Left renal cortex interstitium (tissue), 4 donors: ENCODE measurements around the gene PAFAH2. TPM values are rescaled to one million over a fixed set of nuclear protein-coding genes. Genes with fewer than 3 reads are reported as not detected.
"Not testable (repeated sequence)": the region's sequence is repeated elsewhere in the genome, so short reads cannot be mapped to it uniquely, and the experiment has no call there.

ENCODE experiments used
- DNase-seq, 4 donors: peaks; one replicate each; pipeline ENCODE4 v3.0.0-alpha.2; 2013; ENCODE audit warnings: low read depth in 4 of 4, low spot score in 2 of 4, missing footprints in 1 of 4
- polyA plus RNA-seq, 4 donors: library from polyadenylated mRNA; unstranded; fragments of 120-200 nt; gene quantifications; one replicate each; pipeline ENCODE4 v1.2.1, GENCODE V29; 2013; ENCODE audit not compliant: insufficient read length in 4 of 4

PAFAH2 gene
- polyA plus RNA-seq, 4 donors, result 14.1 to 23.4 (median 18.7) TPM

DNA sequence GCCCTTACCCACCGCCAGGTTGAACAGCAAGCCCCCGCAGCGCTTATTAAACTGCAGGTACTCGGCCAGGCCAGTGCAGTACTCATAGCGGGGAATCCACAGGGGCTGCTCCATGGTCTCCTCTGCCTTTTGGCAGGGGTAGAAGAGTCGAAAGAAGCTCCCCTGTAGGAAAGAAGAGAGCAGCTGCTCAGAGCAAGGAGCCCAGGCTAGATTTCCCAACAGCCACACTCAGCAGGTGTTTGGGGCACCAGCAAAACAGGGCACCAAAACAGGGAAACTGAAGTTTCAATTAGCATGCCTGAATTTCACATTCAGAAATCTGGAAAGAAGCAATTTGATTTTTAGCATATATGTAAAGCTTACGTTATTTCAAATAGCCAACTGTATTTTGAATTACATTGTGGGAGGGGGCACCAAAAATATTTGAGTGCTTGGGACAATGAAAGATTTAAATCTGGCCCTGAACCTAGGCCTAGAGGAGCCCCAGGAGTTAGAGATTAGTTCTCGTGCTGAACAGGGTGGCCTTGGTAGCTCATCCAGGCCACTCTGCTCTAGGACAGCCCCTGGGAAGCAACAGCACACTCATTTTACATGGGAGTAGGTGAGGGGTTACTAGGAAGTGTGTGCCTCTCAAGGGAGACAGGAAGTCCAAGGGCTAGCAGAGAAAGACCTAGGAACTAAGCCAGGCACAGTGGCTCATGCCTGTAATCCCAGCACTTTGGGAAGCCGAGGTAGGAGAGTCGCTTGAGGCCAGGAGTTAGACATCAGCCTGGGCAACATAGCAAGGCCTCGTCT, 8.2 kb downstream of the PAFAH2 start:
- no peak for DNase-seq

DNA sequence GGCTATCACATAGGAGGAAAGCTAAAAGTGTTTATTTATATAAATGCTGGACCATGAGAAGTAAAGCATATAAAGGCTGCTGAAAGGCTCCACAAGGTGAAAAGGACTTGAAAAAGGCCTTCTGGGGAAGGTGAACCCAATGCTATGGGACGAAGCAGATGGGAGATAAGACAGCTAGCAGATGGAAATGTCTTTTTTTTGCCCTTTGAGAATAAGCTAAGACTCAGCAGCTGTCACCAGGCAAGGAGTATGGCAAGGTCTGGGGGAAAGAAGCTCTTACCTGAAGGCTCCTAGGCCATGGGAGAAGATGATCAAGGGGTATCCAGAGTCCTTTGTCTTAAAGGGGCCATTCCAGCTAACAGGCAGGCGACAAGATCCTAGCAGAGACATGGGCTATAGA, 9.9 kb downstream of the PAFAH2 start:
- DNase-seq, result no peak

DNA sequence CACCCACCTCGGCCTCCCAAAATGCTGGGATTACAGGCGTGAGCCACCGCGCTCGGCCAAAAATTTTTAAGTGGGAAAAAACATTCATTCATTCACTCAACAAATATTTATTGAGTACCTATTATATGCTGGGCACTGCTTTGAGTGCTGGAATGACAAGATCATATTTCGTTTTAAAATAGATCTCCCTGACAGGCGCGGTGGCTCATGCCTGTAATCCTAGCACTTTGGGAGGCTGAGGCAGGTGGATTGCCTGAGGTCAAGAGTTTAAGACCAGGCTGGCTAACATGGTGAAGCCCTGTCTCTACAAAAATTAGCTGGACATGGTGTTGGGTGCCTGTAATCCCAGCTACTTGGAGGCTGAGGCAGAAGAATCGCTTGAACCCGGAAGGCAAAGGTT, 11.1 kb downstream of the PAFAH2 start:
- DNase-seq, result not testable (repeated sequence)

DNA sequence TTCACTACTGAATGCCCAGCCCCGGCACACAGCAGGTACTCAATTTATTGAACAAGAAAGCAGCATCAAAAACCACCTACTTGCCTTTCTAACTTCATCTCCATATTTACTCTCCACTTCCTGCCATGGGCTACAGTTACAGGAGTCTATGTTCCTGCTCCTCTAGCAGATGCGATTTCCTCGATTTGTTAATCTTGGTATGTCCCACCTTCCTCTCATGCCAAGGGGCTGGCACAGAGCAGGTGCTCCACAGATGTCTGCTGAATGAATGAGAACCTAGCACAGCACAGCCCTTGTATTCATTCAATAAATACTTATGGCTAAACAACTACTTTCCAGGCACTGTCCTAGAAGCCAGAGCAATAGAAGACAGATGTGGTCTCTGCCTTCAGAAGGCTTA, 12.2 kb downstream of the PAFAH2 start:
- no peak for DNase-seq

DNA sequence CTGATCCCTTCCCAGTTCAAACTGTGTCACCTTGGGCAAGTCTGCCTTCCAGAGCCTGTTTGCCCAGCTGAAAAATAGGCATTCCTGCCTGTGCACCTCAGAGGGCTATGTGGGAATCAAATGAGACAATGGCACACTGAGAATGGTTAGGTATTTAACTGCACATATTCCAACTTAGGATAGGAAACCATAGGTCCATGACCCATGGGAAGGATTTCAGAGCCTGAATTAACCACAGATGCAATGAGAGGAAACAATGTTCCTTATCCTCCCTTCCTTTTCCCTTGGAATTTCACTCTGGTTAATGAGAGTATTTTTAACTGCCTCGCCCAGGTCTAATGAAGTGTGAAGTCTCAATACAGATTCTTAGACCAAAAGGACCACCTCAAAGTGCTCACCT, 12.7 kb downstream of the PAFAH2 start:
- DNase-seq, result no peak

DNA sequence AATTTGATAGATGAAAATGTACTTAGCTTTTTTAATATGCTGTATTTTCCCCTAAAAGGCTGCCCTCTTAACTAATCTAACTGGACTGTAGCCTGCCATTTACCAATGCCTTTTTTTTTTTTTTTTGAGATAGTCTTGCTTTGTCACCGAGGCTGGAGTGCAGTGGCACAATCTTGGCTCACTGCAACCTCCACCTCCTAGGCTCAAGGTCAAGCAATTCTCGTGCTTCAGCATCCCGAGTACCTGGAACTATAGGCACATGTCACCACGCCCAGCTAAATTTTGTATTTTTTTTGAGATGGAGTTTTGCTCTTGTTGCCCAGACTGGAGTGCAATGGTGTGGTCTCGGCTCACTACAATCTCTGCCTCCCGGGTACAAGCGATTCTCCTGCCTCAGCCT, 18.7 kb downstream of the PAFAH2 start:
- DNase-seq, result no peak

DNA sequence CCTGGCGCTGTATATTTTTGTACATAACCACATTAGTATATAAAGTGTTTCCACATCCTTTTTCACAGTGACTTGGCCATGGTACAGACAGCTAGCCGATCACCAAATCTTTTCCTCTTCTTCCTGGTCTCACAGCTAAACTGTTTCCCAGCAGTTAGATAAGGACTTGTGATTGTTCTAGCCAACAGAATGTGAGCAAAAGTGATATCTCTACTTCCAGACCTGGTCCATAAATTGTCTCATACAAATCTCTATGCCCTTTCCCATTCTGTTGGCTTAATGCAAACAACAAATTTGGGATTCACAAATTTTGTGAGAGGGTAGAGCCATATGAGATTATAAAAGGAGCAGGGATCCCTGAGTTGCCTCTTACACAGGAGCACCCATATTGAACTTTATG, 19.5 kb downstream of the PAFAH2 start:
- no peak for DNase-seq

DNA sequence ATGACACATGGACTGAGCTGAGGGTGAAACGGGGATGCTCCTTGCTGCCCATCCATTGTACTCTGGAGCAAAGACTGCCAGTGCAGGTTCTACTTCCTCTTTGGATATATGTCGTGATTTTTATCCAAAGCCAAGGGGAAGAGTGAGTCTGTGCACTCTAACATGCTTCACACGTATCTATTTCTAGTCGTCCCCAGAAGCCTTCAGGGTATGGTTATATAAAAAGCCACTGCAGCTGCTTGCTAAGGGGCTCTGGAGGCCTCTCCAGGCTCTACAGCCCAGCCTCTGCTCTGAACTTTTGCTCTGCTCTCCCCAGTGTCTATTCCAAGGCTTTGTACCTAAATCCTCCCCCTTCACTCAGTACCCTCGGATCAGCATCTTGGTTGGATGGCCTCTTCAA, 20.1 kb downstream of the PAFAH2 start:
- DNase-seq, result no peak

DNA sequence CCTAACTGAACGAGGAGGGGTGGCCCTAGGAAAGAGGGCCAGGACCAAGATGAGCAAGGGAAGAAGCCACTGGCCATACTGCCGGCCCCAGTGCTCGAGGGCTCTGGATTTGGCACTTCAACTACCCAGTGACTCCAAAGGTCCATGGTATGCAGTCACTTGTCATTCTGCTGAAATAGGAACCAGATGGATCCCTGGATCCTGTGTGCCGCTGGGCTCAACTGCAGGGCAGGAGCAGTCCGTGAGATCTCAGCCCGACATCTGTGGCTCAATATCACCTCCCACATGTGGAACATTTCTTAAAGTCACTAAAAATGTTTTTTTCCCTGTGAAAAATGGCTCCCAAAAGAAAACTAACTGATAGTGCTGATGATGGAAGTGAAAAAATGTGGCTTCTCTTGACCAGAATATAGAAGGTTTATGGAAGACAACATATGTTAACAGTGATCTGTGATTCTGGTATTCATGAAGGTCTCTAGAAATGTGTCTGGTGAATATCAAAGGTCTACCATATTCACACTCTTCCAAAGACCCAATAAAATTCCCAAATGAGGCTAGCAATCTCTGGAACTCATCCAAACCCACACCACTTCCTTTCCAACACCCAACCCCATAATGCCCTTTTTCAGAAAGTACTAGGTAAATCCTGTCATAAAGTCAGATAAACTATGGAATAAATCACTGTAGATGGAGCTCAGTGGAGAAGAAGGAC, 24.1 kb downstream of the PAFAH2 start:
- no peak for DNase-seq

DNA sequence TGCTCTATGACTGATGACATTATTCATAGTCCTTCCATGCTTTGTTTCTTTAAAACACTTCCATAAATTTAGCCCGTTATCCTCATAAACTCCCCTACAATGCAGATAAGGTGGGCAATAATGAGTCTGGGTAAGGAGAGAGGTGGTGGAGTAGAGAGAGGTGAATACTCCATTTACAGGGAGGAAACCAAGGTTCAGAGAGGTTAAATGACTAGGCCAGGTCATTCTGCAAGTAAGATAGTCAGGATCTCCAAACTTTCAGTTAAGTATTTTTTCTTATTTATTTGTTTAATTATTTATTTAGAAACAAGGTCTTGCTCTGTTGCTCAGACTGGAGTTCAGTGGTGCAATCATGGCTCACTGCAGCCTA, 26.1 kb downstream of the PAFAH2 start:
- no peak for DNase-seq

DNA sequence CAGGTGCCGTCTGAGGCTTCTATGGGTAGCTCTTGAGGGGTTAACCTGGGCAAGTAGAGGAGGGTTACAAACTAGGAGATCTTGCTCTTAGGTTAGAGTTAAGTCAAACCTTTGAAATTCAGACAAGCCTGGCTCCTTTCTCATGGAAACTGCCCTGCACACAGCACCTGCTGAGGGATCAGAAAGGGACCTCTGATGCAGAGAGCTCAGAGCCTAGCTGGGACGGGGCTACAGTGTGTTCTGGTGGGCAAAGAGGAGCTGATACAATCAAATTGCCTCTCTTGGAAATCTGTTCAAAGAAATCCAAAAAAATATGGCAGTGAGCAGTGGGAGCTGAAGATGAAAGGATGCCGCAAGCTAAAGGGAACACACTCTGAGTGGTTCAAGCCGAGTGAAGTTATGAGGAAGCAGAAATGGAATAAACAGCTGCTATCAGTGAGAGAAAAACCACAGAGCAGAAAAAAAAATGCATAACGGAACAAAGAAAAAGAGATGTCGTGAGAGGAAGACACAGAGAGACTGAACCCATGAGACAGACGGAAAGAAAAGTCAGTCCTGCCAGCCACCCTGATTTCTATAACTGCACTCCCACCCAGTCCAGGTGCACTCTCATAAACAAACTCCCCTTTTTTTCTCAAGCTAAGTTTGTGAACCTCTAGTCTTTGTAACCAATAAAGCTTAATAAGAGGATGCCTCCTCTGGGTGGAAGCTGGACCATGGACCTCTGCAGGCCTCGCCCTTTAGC, 26.6 kb downstream of the PAFAH2 start:
- DNase-seq, result no peak

DNA sequence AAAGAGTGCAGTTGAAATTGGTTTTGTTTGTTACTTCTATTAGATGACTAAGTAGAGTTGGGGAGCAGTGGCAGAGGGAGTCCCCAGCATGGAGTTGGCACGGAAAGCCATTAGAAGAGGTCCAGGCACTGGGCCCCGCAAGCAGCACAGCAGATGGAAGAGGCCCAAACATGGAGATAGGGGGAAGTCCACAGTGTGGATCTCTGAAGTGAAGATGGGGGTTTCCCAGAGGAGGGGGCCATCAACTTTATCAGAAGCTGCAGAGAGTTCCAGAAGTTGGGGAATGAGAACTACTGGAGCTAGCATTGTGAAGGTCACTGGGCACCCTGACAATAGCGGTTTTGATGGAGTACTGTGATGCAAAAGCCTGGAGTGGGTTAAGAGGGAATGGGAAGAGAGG, 30.6 kb downstream of the PAFAH2 start:
- no peak for DNase-seq

DNA sequence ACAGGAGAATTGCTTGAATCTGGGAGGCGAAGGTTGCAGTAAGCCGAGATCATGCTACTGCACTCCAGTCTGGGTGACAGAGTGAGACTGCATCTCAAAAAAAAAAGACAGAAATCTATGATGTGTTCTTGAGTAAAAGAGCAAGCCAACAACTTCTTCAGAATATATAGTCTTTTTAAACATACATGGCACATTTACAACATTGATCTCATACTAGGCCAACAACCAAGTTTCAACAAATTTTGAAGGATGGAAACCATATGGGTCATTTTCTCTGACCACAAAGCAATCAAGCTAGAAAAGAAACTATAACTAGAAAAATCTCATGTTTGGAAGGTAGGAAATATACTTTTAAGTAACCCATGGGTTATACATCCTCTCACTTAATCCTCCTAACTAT, 38.3 kb downstream of the PAFAH2 start:
- DNase-seq, result no peak

DNA sequence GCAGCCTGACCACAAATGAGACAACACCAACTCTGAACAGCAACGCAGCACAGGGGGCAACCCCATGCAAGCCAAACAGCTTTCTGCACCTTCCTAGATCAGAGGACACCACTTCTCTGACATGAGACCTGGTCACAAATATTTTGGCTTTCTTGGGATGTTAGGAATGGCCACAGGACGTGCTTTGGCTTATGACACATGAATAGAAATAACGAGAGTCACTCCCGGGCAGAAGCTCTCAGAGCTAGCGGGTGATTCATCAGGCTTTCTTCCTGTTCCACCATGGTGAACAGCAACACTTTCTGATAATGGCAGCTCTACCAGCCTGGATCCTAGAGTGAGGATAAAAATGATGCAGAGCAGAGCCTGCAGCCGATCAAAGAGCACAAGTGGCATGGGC, 39.4 kb downstream of the PAFAH2 start:
- DNase-seq, result no peak

DNA sequence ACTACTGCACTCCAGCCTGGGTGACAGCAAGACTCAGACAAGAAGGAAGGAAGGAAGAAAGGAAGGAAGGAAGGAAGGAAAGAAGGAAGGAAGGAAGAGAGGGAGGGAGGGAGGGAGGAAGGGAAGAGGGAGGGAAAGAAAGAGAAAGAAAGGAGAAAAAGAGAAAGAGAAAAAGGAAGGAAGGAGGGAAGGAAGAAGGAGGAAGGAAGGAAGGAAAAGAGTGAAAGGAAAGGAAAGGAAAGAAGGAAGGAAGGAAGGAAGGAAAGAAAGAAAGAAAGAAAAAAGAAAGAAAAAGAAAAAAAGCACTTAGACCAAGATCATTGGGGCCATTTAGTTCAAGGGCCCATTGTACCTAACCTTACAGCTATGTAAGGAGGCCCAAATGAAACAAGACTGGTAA, 42.3 kb downstream of the PAFAH2 start:
- DNase-seq, result no peak

DNA sequence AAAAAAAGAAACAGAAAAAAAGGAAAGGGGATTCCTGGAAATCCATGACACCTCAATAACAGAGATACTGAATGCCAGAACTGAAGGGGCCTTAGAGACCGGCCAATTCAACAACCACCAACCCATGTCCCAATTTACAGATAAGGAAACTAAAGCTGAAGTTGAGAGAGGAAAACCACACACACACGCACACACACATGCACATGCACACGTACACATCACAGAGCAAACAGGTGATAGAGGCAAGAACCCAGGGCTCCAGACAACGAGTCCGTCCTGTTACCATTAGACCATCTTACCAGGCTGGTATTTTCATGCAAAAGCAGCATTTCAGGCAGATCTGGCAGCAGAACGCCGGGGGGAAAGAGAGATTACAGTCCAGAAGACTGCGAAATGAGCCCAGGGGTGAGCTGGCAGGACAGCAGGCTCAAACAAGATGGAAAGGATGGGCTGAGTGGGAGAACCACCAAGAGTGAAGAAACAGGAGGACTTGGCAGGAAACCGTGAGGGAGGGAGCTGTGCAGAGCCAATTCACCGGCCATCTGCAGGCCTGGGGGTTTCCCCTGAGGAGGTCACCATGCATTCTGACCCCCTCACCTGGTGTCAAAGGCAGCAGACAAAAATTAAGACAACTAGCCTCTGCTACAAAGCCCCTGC, 43.5 kb downstream of the PAFAH2 start:
- DNase-seq, result no peak

DNA sequence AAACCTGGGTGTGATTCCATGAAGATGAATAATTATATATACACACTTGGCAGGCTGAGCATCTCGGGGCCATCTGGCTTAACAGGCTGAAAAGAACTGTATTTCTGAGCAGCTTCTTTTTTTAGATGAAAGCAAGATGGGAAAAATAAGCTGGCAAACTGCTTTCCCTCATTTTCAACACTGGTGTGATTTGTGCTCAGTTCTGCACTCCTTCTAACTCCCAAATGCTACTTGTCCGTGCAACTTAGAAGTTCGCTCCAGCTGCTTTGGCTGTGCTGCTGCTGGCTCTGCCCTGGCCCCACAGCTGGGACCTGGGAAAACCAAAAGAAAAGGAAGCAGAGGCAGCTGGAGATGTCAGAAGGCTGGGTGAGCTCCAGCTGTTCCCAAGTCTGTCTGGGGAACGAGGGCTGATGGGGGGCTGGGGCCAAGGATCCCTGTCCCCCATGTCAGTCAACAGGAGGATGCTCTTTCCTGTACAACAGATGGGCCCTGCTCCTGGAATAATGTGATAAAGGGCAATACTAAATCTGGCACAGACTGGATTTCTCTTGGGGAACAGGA, 44.9 kb downstream of the PAFAH2 start:
- peak; percentile 13 to 71 (median 51) for DNase-seq

DNA sequence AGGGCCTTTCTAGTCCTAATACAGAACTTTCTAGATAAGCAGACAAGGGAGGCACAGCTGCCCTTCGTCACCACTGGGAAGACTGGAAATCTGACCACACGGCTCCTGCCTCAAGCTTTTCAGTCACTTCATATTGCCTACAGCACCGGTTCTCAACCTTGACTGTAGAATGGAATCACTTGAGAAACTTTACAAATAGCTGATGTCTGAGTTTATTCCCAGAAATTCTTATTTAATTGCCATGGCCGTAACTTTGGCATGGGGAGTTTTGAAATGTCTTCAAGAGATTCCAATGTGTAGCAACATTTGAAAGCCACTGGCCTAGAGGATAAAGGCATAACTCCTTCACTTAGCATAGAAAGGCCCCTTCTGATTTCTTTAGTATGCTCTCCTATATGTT, 49.2 kb downstream of the PAFAH2 start:
- no peak for DNase-seq

DNA sequence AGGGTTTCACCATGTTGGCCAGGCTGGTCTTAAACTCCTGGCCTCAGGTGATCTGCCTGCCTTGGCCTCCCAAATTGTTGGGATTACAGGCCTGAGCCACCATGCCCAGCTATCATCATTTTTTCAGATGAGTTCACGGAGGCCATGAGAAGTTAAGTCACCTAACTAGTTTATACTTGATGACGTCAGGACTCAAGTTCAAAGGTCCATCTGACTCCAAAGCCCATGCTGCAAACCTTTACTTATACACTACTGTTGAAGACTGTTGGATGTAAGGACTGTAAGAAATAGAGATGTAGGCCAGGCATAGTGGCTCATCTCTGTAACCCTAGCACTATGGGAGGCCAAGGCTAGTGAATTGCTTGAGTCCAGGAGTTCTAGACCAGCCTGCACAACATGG, 50.8 kb downstream of the PAFAH2 start:
- no peak for DNase-seq

DNA sequence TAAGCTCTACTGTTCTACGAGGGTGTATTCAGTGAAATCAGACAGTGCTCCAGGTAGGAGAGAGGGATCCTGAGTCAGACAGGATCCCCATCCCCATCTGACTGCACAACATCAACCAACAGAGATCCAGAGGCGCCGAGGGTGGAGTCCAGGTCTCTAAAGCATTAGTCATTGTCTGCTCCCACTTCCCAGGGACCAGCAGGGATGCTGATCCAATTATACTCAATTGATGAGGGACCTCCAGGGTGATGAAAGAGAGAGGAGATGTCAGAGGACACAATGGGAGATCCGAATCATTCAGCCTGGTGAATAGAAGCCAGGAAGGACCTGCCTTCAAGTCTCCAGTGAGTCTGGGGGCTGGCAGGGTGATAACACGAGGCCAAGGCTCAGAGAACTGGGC, 52.1 kb downstream of the PAFAH2 start:
- no peak for DNase-seq

DNA sequence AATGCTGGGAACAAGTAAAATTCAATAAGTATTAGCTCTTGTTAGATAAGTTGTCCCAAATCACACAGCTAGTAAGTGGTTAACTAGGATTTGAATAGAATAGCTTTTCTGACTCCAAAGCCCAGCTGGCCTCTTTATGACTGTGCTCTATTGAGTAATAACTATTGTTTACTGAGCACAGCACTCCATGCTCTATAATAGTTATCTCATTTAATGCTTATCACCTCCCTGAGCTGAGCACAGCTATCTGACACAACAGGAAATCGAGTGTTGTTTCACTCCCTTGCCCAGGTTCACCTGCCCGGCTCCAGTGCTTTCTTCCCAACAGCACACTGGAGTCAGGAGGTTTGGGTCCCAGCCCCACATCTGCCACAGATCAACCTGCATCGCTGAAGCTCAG, 52.9 kb downstream of the PAFAH2 start:
- DNase-seq, result no peak
